Measurements from ENCODE around the gene SCARF1. TPM values are rescaled to one million over a fixed set of nuclear protein-coding genes. Genes with fewer than 3 reads are reported as not detected.
A peak's percentile ranks its signal among the peaks of the same experiment; 100 is the strongest.

The SCARF1 gene
- total RNA-seq, 3 donors from 2014 or later: 13.1 to 17.8 (median 14.8) TPM

GRCh38 chr17:1588821-1589585 lies 56.5 kb downstream of the SCARF1 start:
- Histone ChIP-seq H3K4me1 (ENCODE audit: low read depth) (peaks cover 29% of the 10 kb centered on the region), H3K9me3 (no peaks in the 10 kb centered on the region), H3K4me3 (no peak overlapping the region), H3K36me3 (ENCODE audit: low read depth) (no peaks in the 10 kb centered on the region)
- intact Hi-C loops (cut with DNase I, micrococcal nuclease): no loop called here
- no peak for ATAC-seq
- peak in 1 of 3 donors; percentile 62 for DNase-seq
- TF ChIP-seq CTCF (IDR thresholded peaks at IDR 0.05): no peak

GRCh38 chr17:1584167-1584566 lies 61.4 kb downstream of the SCARF1 start:
- H3K36me3 ChIP-seq (ENCODE audit: low read depth): no peaks in the 10 kb centered on the region
- H3K9me3 ChIP-seq: no peaks in the 10 kb centered on the region
- ATAC-seq (no peak), DNase-seq (no peak)
- H3K4me1 ChIP-seq (ENCODE audit: low read depth): peaks cover 17% of the 10 kb centered on the region
- no peak for TF ChIP-seq CTCF (IDR thresholded peaks at IDR 0.05)
- intact Hi-C loops (cut with DNase I, micrococcal nuclease): no loop called here
- H3K4me3 ChIP-seq: no peak overlapping the region

Other genes starting within 250 kb of the SCARF1 start
- 100 to 1,000 TPM; 370 to 494 (median 380) TPM for gene YWHAE, start 245.5 kb downstream of the SCARF1 start, total RNA-seq
- 10 to 100 TPM; 73.9 to 85.3 (median 74.0) TPM for gene CRK, start 189.5 kb downstream of the SCARF1 start, total RNA-seq
- 100 to 1,000 TPM; 249 to 344 (median 276) TPM for gene MYO1C, start 153.0 kb downstream of the SCARF1 start, total RNA-seq
- 10 to 100 TPM; 43.7 to 49.9 (median 47.6) TPM for gene INPP5K, start 129.1 kb downstream of the SCARF1 start, total RNA-seq
- 10 to 100 TPM; 63.3 to 90.8 (median 81.6) TPM for gene PITPNA, start 82.9 kb downstream of the SCARF1 start, total RNA-seq
- 10 to 100 TPM; 12.7 to 30.8 (median 23.7) TPM for gene SLC43A2, start 16.9 kb downstream of the SCARF1 start, total RNA-seq
- gene RILP, start 4.1 kb upstream of the SCARF1 start, total RNA-seq: 10 to 100 TPM; 33.3 to 71.6 (median 41.0) TPM
- 100 to 1,000 TPM; 214 to 238 (median 222) TPM for gene PRPF8, start 39.1 kb upstream of the SCARF1 start, total RNA-seq
- gene TLCD2, start 64.6 kb upstream of the SCARF1 start, total RNA-seq: 10 to 100 TPM; 29.0 to 45.6 (median 37.6) TPM
- gene WDR81, start 79.0 kb upstream of the SCARF1 start, total RNA-seq: 10 to 100 TPM; 17.3 to 27.3 (median 22.4) TPM
- gene SERPINF2, start 97.1 kb upstream of the SCARF1 start, total RNA-seq: 1 to 10 TPM in 2 of 3 donors, under 1 TPM in 1; 0.78 to 8.2 (median 2.9) TPM
- gene SERPINF1, start 116.3 kb upstream of the SCARF1 start, total RNA-seq: 100 to 1,000 TPM in 1 of 3 donors, 10 to 100 TPM in 2; 16.9 to 111 (median 76.9) TPM
- gene SMYD4, start 184.2 kb upstream of the SCARF1 start, total RNA-seq: 10 to 100 TPM in 2 of 3 donors, 1 to 10 TPM in 1; 9.8 to 19.4 (median 10.7) TPM
- 10 to 100 TPM; 52.3 to 77.4 (median 75.5) TPM for gene RPA1, start 184.3 kb upstream of the SCARF1 start, total RNA-seq

Measured in mucosa of descending colon (tissue), 3 donors.